Neural progenitor cell (in vitro differentiated cells): ENCODE data around the gene SDS. TPM values are rescaled to one million over a fixed set of nuclear protein-coding genes. Genes with fewer than 3 reads are reported as not detected.

Source experiments
- DNase-seq: peaks from one replicate; pipeline ENCODE4 v3.0.0-alpha.2; 2016; ENCODE audit warnings: low spot score
- H2AFZ ChIP-seq: fragments of 200-600 bp; sonication (generic); replicated peaks from 2 replicates; pipeline ENCODE4 v1.6.1; 2016; ENCODE audit warnings: antibody characterized with exemption
- H3F3A ChIP-seq: fragments of 200-600 bp; sonication (generic); 2 replicates; pipeline ENCODE4 v1.6.1; 2016; ENCODE audit warnings: antibody characterized with exemption, low read depth
- H3K27ac ChIP-seq: fragments of 200-600 bp; sonication (generic); 2 replicates; pipeline ENCODE4 v1.5.1; 2016; ENCODE audit warnings: mild to moderate bottlenecking
- H3K27me3 ChIP-seq: fragments of 200-600 bp; sonication (generic); 2 replicates; pipeline ENCODE4 v1.6.1; 2016; ENCODE audit warnings: mild to moderate bottlenecking, moderate library complexity
- H3K36me3 ChIP-seq: fragments of 200-600 bp; sonication (generic); 2 replicates; pipeline ENCODE4 v1.5.1; 2016
- H3K4me1 ChIP-seq: fragments of 200-600 bp; sonication (generic); 2 replicates; pipeline ENCODE4 v1.6.1; 2016; ENCODE audit warnings: mixed run types
- H3K4me2 ChIP-seq: fragments of 200-600 bp; sonication (generic); 2 replicates; pipeline ENCODE4 v1.6.1; 2016
- H3K4me3 ChIP-seq: fragments of 200-600 bp; sonication (generic); 2 replicates; pipeline ENCODE4 v1.5.1; 2016
- H3K79me2 ChIP-seq: fragments of 200-600 bp; sonication (generic); 2 replicates; pipeline ENCODE4 v1.6.1; 2016; ENCODE audit warnings: low read depth
- H3K9ac ChIP-seq: fragments of 200-600 bp; sonication (generic); 2 replicates; pipeline ENCODE4 v1.6.1; 2016
- H3K9me3 ChIP-seq: fragments of 200-600 bp; sonication (generic); 2 replicates; pipeline ENCODE4 v1.5.1; 2016; ENCODE audit warnings: low read depth
- H4K20me1 ChIP-seq: fragments of 200-600 bp; sonication (generic); 2 replicates; pipeline ENCODE4 v1.6.1; 2016; ENCODE audit warnings: low read depth
- H3K27ac Mint-ChIP-seq: 3 replicates; pipeline ENCODE4 v1.8.0; 2021; ENCODE audit warnings: mixed read lengths
- H3K27me3 Mint-ChIP-seq: 2 replicates; pipeline ENCODE4 v1.8.0; 2022; ENCODE audit warnings: low read depth, mild to moderate bottlenecking, inconsistent platforms, moderate library complexity, mixed read lengths; ENCODE audit not compliant: insufficient read depth
- H3K36me3 Mint-ChIP-seq: 3 replicates; pipeline ENCODE4 v1.8.0; 2021; ENCODE audit warnings: mixed read lengths
- H3K4me1 Mint-ChIP-seq: 3 replicates; pipeline ENCODE4 v1.8.0; 2021; ENCODE audit warnings: mixed read lengths
- H3K4me3 Mint-ChIP-seq: 3 replicates; pipeline ENCODE4 v1.8.0; 2021; ENCODE audit warnings: mild to moderate bottlenecking, moderate library complexity, mixed read lengths
- H3K9me3 Mint-ChIP-seq: 3 replicates; pipeline ENCODE4 v1.8.0; 2020; ENCODE audit warnings: mixed read lengths
- EZH2 ChIP-seq: fragments of 200-600 bp; sonication (generic); IDR thresholded peaks from 2 replicates; pipeline ENCODE4 v1.6.1; 2017; ENCODE audit warnings: antibody characterized with exemption, mild to moderate bottlenecking, moderate library complexity
- EZH2phosphoT487 ChIP-seq: fragments of 200-600 bp; sonication (generic); IDR thresholded peaks from 2 replicates; pipeline ENCODE4 v1.6.1; 2017; ENCODE audit warnings: antibody characterized with exemption
- total RNA-seq: library from RNA; depleted of rRNA; stranded (reverse); fragments of >200 nt; gene quantifications from 2 replicates; pipeline ENCODE4 v1.2.3, GENCODE V29; 2015; ENCODE audit warnings: low replicate concordance
- TF ChIP-seq, protein P1 (sequence below): fragments of 200-600 bp; sonication (generic); IDR thresholded peaks from 2 replicates; pipeline ENCODE4 v1.5.1; 2017; ENCODE audit warnings: antibody characterized with exemption, mild to moderate bottlenecking

The SDS gene
- total RNA-seq, 1 donor from 2014 or later: not detected

GRCh38 chr12:113449839-113450238, 46.2 kb upstream of the SDS start:
- Histone ChIP-seq H2AFZ (no peak overlapping the region), H4K20me1 (no peaks in the 10 kb centered on the region), H3K4me3 (no peak overlapping the region), H3K4me2 (no peak overlapping the region), H3K4me1 (no peaks in the 10 kb centered on the region), H3K27ac (no peak overlapping the region), H3K9me3 (no peaks in the 10 kb centered on the region), H3K9ac (no peak overlapping the region), H3K27me3 (no peaks in the 10 kb centered on the region), H3K36me3 (no peaks in the 10 kb centered on the region), H3K79me2 (no peaks in the 10 kb centered on the region), H3F3A (peaks cover 36% of the 10 kb centered on the region)
- Mint-ChIP-seq H3K36me3 (no peaks in the 10 kb centered on the region), H3K27me3 (peaks cover 35% of the 10 kb centered on the region), H3K4me1 (no peaks in the 10 kb centered on the region), H3K4me3 (no peak overlapping the region), H3K27ac (no peak overlapping the region), H3K9me3 (peaks cover 2% of the 10 kb centered on the region)
- no peak for DNase-seq
- TF ChIP-seq, protein P1, sequence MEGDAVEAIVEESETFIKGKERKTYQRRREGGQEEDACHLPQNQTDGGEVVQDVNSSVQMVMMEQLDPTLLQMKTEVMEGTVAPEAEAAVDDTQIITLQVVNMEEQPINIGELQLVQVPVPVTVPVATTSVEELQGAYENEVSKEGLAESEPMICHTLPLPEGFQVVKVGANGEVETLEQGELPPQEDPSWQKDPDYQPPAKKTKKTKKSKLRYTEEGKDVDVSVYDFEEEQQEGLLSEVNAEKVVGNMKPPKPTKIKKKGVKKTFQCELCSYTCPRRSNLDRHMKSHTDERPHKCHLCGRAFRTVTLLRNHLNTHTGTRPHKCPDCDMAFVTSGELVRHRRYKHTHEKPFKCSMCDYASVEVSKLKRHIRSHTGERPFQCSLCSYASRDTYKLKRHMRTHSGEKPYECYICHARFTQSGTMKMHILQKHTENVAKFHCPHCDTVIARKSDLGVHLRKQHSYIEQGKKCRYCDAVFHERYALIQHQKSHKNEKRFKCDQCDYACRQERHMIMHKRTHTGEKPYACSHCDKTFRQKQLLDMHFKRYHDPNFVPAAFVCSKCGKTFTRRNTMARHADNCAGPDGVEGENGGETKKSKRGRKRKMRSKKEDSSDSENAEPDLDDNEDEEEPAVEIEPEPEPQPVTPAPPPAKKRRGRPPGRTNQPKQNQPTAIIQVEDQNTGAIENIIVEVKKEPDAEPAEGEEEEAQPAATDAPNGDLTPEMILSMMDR: no peak
- TF ChIP-seq EZH2 (no peak), EZH2phosphoT487 (no peak)

GRCh38 chr12:113449299-113449698, 45.6 kb upstream of the SDS start:
- H3K4me2 ChIP-seq: no peak overlapping the region
- no peaks in the 10 kb centered on the region for H3K9me3 ChIP-seq
- H3K4me1 Mint-ChIP-seq: no peaks in the 10 kb centered on the region
- DNase-seq: no peak
- H3K9me3 Mint-ChIP-seq: peaks cover 2% of the 10 kb centered on the region
- no peaks in the 10 kb centered on the region for H3K27me3 ChIP-seq
- no peak overlapping the region for H3K9ac ChIP-seq
- H3K27ac Mint-ChIP-seq: no peak overlapping the region
- no peak overlapping the region for H3K4me3 Mint-ChIP-seq
- H3K36me3 ChIP-seq: no peaks in the 10 kb centered on the region
- H3K27ac ChIP-seq: no peak overlapping the region
- H4K20me1 ChIP-seq: no peaks in the 10 kb centered on the region
- TF ChIP-seq EZH2phosphoT487 (no peak), EZH2 (no peak)
- TF ChIP-seq, protein P1: no peak
- H3K4me3 ChIP-seq: no peak overlapping the region
- H3K79me2 ChIP-seq: no peaks in the 10 kb centered on the region
- no peak overlapping the region for H2AFZ ChIP-seq
- no peaks in the 10 kb centered on the region for H3K4me1 ChIP-seq
- no peaks in the 10 kb centered on the region for H3K36me3 Mint-ChIP-seq
- peaks cover 35% of the 10 kb centered on the region for H3K27me3 Mint-ChIP-seq
- H3F3A ChIP-seq: peaks cover 36% of the 10 kb centered on the region

DNA sequence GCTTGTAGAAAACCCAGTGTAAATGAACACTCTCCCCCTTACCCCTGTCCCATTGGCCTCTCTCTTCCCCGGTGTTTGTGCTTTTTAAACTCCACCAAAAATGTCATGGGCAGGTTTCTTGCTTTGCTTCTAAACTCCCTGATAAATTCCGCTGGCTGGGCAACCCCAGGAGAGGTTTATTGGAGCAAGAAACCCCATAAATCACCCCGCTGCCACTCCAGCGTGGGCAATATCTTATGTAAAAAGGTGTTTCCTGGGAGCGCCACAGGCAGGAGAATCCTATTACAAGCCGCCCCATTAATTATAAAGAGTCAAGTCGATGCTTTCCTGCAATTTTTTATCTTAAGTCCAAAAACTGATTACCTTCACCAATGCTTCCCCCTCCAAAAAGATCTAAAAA, 45.2 kb upstream of the SDS start:
- no peak overlapping the region for H3K27ac Mint-ChIP-seq
- no peak overlapping the region for H3K4me3 Mint-ChIP-seq
- TF ChIP-seq, protein P1: no peak
- TF ChIP-seq EZH2 (no peak), EZH2phosphoT487 (no peak)
- Histone ChIP-seq H3K4me2 (no peak overlapping the region), H3F3A (peaks cover 36% of the 10 kb centered on the region), H3K36me3 (no peaks in the 10 kb centered on the region), H3K27ac (no peak overlapping the region), H3K79me2 (no peaks in the 10 kb centered on the region), H3K9me3 (no peaks in the 10 kb centered on the region), H4K20me1 (no peaks in the 10 kb centered on the region), H3K27me3 (no peaks in the 10 kb centered on the region), H2AFZ (no peak overlapping the region), H3K4me1 (no peaks in the 10 kb centered on the region), H3K4me3 (no peak overlapping the region), H3K9ac (no peak overlapping the region)
- no peaks in the 10 kb centered on the region for H3K36me3 Mint-ChIP-seq
- no peak for DNase-seq
- peaks cover 33% of the 10 kb centered on the region for H3K27me3 Mint-ChIP-seq
- H3K4me1 Mint-ChIP-seq: no peaks in the 10 kb centered on the region
- peaks cover 2% of the 10 kb centered on the region for H3K9me3 Mint-ChIP-seq
